Measurements from ENCODE around the gene CACNA2D3.

DNA sequence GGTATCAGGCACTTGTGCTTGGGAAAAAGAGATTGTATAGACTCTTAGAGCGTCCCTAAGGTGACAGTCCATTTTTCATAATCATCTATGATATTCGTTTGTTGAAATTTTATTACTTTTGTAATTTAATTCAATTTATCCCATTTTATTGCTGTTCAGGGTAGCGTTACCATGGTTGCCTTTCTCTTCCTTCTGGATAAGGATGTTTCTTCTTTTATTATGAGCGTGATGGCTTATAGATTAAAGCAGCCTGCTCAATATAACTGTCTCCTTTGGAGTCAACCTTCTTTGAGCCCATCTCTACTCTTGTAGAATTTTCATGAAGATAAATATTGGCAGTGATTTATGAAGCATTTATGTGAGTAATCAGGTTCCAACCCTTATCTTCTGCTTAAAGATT, 623.5 kb downstream of the CACNA2D3 start:
- TF ChIP-seq, protein P1, sequence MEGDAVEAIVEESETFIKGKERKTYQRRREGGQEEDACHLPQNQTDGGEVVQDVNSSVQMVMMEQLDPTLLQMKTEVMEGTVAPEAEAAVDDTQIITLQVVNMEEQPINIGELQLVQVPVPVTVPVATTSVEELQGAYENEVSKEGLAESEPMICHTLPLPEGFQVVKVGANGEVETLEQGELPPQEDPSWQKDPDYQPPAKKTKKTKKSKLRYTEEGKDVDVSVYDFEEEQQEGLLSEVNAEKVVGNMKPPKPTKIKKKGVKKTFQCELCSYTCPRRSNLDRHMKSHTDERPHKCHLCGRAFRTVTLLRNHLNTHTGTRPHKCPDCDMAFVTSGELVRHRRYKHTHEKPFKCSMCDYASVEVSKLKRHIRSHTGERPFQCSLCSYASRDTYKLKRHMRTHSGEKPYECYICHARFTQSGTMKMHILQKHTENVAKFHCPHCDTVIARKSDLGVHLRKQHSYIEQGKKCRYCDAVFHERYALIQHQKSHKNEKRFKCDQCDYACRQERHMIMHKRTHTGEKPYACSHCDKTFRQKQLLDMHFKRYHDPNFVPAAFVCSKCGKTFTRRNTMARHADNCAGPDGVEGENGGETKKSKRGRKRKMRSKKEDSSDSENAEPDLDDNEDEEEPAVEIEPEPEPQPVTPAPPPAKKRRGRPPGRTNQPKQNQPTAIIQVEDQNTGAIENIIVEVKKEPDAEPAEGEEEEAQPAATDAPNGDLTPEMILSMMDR (IDR thresholded peaks at IDR 0.05), result no peak
- TF ChIP-seq POLR2A (IDR thresholded peaks at IDR 0.05), result no peak
- no peak for TF ChIP-seq EP300 (IDR thresholded peaks at IDR 0.05)

Measured in upper lobe of left lung (tissue), 4 donors.